ENCODE measurements around the gene PPP1R1A.
A peak's percentile ranks its signal among the peaks of the same experiment; 100 is the strongest.

PPP1R1A gene

GRCh38 chr12:54571193-54572188 is 17.0 kb downstream of the PPP1R1A start:
- no peak for DNase-seq (ENCODE audit: low spot score)

- DNase-seq (ENCODE audit: low spot score) = no peak
Observed at GRCh38 chr12:54569995-54570528, 18.4 kb downstream of the PPP1R1A start.

GRCh38 chr12:54569072-54569471 is 19.4 kb downstream of the PPP1R1A start:
- no peak for DNase-seq (ENCODE audit: low spot score)

- no peak for DNase-seq (ENCODE audit: low spot score)
Observed at GRCh38 chr12:54566792-54567191, 21.7 kb downstream of the PPP1R1A start.

- no peak for DNase-seq (ENCODE audit: low spot score)
Observed at GRCh38 chr12:54565986-54566544, 22.4 kb downstream of the PPP1R1A start.

DNA sequence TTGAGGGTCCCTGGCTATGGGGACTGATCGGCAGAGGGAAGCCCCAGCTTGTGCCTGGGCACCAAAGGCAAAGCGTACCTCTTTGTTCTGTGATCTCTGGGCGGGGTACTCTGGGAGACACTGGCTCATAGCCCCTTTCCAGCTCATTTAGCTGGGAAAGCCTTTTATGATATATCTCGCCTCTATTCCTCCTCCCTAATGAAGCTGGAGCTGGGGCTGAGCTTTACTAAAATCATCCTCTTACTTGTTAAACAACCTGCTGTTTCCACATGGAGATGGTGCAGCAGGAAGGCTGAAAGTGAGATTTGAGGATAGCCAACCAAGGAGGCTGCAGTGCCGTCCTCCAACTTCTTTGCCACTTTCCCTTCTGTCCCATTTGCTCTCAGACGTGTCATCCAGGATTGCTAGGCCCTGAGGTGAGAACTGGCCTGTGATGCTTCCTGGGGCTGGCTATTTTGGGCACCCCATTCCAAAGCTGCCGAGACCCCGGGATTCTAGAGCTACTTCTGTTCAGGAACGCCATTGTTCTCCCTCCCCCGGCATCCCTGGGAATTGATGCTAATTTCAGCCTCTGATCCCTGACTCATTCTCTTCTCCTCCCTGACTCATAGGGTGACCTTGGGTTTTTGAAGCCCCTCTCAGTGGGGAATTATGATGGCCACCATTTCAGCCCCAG is 23.0 kb downstream of the PPP1R1A start:
- DNase-seq (ENCODE audit: low spot score) = no peak

- DNase-seq (ENCODE audit: low spot score) = no peak
Observed at GRCh38 chr12:54564768-54565167, 23.7 kb downstream of the PPP1R1A start.

DNA sequence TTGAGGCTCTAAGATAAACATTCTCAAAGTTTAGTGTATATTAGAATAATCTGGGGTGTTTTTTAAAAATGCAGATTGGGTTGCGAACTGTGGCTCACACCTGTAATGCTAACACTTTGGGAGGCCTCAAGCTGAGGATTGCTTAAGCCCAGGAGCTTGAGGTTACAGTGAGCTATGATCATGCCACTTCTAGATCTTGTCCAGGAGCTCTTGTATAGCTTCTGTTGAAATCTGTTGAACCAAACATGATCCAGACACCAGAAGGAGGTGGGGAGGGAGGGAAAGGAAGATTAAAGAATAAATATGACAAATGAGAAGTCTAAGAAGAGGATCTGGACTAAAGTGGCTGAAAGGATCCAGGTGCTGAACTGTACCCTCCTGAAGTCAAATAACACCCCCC is 24.7 kb downstream of the PPP1R1A start:
- DNase-seq (ENCODE audit: low spot score) = no peak

GRCh38 chr12:54562750-54563356 is 25.6 kb downstream of the PPP1R1A start:
- no peak for DNase-seq (ENCODE audit: low spot score)

GRCh38 chr12:54561164-54561563 is 27.3 kb downstream of the PPP1R1A start:
- no peak for DNase-seq (ENCODE audit: low spot score)

DNA sequence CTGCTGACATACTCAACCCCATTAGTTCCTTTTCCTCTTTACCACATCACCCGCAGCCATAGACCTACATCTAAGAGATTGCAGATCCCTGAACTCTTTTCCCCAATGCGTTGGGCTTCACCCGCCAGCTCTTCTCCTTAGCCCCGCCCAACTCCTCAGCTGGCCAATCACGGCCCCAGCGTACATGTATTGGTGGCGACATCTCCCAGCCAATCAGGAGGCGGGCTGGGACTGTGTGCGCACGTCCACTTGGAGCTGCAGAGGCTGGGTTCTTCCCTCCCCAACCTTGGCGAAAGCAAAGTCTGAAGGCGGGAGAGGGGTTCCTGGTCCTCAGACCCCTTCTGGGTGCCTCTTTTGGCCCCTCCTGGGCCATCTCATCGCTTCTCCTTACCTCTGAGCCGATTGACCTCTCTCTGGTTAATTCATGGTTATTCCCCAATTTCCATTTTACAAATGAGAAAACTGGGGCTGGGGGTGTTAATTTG is 28.0 kb downstream of the PPP1R1A start:
- DNase-seq (ENCODE audit: low spot score) = peak; percentile 76

GRCh38 chr12:54558759-54559158 is 29.7 kb downstream of the PPP1R1A start:
- DNase-seq (ENCODE audit: low spot score) = no peak

- DNase-seq (ENCODE audit: low spot score) = no peak
Observed at GRCh38 chr12:54558311-54558710, 30.1 kb downstream of the PPP1R1A start.

DNA sequence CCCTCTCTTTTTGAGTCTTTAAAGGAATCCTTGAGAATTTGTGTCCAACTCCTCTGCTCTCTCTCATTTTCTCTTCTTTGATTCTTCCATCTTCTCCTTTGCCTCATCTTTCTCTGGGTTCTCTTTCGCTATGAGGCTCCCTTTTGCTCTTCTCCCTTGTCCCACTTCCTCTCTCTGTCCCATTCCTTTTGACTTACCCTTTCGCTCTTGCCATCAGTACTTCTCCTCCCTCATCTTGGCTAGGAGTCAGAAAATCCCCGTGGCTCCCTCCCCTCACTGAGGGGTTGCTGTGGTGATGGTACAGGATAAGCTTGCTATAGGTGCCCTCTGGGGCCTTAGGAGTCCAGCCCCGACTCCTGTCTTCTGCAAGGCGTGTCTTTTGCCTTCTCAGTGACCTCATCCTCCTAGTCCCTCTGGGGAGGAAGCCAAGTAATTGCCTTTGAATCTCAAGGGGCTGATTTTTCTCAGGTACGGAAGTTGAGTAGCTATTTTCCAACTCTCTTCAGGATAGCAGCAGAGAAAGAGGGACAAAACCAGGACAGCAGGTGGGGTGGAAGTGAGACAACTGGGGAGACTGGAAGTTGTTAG is 32.7 kb downstream of the PPP1R1A start:
- DNase-seq (ENCODE audit: low spot score) = no peak

GRCh38 chr12:54549774-54550451 is 38.5 kb downstream of the PPP1R1A start:
- peak; percentile 66 for DNase-seq (ENCODE audit: low spot score)

- no peak for DNase-seq (ENCODE audit: low spot score)
Observed at GRCh38 chr12:54546511-54546910, 41.9 kb downstream of the PPP1R1A start.

- DNase-seq (ENCODE audit: low spot score) = no peak
Observed at GRCh38 chr12:54544743-54545142, 43.7 kb downstream of the PPP1R1A start.

DNA sequence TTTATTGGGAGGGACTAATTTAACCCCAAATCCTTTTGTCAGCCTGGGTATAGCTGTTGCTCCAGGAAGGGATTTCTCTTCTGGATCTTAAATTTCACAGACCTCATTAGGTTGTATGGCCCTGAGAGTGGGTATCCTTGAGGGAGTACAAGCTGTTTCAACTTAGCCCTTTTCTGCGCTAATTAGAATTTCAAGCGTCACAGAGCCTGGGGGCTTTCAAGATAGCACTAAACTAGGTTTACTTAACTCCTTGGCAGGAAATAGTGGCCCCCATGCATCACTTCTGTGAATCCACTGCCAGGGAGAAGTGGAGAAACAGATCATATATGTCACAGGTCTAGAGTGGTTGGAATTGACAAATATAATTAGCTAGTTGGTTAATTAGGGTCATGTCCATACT is 44.9 kb downstream of the PPP1R1A start:
- no peak for DNase-seq (ENCODE audit: low spot score)

DNA sequence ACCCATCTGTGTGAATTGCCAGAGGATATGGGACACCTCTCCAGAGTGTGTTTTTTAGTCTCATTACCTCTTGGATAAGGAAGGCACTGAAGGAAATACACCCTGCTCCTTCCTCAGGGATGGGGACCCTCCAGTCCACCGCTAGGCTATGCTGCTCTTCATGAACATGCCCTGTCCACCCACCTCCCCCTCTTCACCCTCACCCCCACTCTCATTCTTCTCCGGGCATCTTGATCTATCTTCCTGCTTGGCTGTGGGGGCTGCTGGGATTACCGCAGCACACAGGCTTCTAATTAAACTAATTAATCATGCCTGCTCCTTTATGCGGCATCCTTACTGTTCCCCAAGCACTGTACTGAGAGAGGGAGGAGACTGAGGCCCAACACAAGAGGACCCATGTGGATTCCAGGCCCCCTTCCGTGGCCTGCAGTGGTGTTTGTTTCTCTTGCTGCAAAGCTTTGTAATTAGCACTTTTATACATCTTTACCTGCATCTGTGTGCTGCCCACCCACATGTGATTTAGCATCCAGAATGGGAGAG is 46.6 kb downstream of the PPP1R1A start:
- no peak for DNase-seq (ENCODE audit: low spot score)

DNA sequence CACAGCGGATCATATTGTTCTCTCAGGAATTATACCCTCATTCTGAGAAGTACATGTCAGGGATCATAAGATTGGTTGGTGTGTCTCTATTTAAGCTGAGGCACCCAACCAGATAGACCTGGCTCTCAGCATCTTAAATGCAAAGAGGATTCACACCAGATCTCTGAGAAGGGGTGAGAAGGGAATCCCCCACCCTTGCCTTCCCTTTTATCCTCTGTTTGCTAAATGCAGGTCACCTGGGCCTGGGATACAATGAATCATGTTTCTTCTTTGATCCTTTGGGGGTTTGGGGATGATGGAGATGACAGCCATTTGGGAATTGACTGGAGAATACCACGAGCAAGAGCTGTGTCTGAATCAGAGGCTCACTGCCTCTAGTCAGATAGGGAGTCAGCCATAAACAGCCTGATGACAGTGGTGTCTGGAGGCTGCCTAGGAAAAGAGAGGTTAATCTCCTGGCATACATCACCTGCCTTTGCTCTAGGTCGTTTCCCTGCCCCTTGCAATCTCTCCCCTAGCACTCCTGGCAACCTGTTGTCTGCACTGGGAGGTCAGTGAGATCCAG is 50.2 kb downstream of the PPP1R1A start:
- no peak for DNase-seq (ENCODE audit: low spot score)

Measured in kidney tubule cell (primary cell).